ENCODE results near the gene UBN1.

DNA sequence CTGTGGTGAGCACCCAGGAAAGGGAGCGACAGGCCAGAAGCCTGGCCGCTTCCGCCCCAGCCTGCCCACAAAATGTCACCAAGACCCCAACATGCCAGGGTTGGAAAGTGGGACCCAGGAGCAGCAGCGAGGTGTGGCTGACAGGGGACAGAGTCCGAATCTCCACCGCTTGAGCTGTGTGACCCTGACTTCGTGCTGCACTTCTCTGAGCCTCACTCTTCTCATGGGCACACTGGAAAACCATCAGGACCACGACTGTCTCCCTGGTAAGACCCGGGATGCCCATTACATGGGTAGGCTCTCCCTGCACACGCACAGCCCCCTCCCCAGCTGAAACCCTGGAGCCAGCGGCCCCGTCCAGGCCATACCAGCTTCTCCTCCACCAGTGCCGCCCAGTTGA is 54.8 kb downstream of the UBN1 start:
- TF ChIP-seq SIN3A (IDR thresholded peaks at IDR 0.05; ENCODE audit: borderline replicate concordance, insufficient read depth, low read length) (no peak), POLR2AphosphoS5 (IDR thresholded peaks at IDR 0.05; ENCODE audit: low read depth, low read length) (no peak), TAF1 (IDR thresholded peaks at IDR 0.05; ENCODE audit: borderline replicate concordance, insufficient read depth, low read length) (no peak)

Measured in PFSK-1 (cell line).